Gastrocnemius medialis (tissue), 4 donors: Measurements from ENCODE around the gene MT1B.

Source experiments
- POLR2A ChIP-seq, 2 donors: fragments of 450-650 bp; IDR thresholded peaks; one replicate each; pipeline ENCODE4 v1.6.1; 2017; ENCODE audit warnings: antibody characterized with exemption in 2 of 2, mild to moderate bottlenecking in 2 of 2, moderate library complexity in 2 of 2
- TF ChIP-seq, protein P1 (sequence below), 5 experiments: fragments of 450-650 bp in 3 of 5; fragments of 200-600 bp in 2 of 5; sonication (generic) in 2 of 5; IDR thresholded peaks in 4 of 5; conservative IDR thresholded peaks in 1 of 5; 1 replicate in 4 of 5; 2 replicates in 1 of 5; pipeline ENCODE4 v1.5.1; 2016 to 2019; ENCODE audit warnings: antibody characterized with exemption in 5 of 5, mild to moderate bottlenecking in 3 of 5, moderate library complexity in 3 of 5

DNA sequence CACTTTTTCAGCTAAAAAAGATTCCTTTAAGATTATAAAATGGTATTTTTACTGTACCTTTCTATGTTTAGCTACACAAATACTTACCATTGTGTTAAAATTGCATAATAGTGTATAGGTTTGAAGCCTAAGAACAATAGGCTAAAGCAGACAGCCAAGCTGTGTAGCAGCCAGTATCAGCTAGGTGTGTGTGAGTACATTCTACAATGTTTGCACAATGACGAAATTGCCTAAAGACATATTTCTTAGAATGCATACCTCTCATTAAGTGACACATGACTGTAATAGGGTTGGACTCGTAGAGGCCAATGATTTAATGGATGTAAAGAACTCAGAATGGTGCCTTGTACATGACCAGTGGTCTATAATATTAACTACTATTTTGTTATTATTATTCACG, 1.9 kb upstream of the MT1B start:
- no peak for TF ChIP-seq POLR2A (IDR thresholded peaks at IDR 0.05)
- TF ChIP-seq, protein P1, sequence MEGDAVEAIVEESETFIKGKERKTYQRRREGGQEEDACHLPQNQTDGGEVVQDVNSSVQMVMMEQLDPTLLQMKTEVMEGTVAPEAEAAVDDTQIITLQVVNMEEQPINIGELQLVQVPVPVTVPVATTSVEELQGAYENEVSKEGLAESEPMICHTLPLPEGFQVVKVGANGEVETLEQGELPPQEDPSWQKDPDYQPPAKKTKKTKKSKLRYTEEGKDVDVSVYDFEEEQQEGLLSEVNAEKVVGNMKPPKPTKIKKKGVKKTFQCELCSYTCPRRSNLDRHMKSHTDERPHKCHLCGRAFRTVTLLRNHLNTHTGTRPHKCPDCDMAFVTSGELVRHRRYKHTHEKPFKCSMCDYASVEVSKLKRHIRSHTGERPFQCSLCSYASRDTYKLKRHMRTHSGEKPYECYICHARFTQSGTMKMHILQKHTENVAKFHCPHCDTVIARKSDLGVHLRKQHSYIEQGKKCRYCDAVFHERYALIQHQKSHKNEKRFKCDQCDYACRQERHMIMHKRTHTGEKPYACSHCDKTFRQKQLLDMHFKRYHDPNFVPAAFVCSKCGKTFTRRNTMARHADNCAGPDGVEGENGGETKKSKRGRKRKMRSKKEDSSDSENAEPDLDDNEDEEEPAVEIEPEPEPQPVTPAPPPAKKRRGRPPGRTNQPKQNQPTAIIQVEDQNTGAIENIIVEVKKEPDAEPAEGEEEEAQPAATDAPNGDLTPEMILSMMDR (IDR thresholded peaks at IDR 0.05 in 4 of 5, conservative IDR thresholded peaks at IDR 0.05 in 1 of 5), result no peak
